HG03066 (cell line): ENCODE data around the gene LEP.

Experiments used
- ATAC-seq: cut with Tn5 transposase; IDR thresholded peaks from one replicate; pipeline ENCODE4 v1.9.1; 2021; ENCODE audit warnings: low read depth; ENCODE audit not compliant: unreplicated experiment

Gene LEP

GRCh38 chr7:128243273-128243672 lies 2.2 kb downstream of the LEP start:
- no peak for ATAC-seq

GRCh38 chr7:128244861-128245260 lies 3.8 kb downstream of the LEP start:
- ATAC-seq = no peak

GRCh38 chr7:128247108-128247507 lies 6.0 kb downstream of the LEP start:
- no peak for ATAC-seq

GRCh38 chr7:128247640-128248194 lies 6.6 kb downstream of the LEP start:
- no peak for ATAC-seq

- no peak for ATAC-seq
Measured at GRCh38 chr7:128251337-128251736, 10.3 kb downstream of the LEP start.

- no peak for ATAC-seq
Measured at GRCh38 chr7:128253701-128254100, 12.6 kb downstream of the LEP start.

GRCh38 chr7:128254470-128254869 lies 13.4 kb downstream of the LEP start:
- ATAC-seq = no peak

- no peak for ATAC-seq
Measured at GRCh38 chr7:128255271-128255670, 14.2 kb downstream of the LEP start.

- ATAC-seq = no peak
Measured at GRCh38 chr7:128257458-128257857, 16.4 kb downstream of the LEP start.

GRCh38 chr7:128259131-128260061 lies 18.3 kb downstream of the LEP start:
- ATAC-seq = no peak

GRCh38 chr7:128260069-128260795 lies 19.2 kb downstream of the LEP start:
- ATAC-seq = no peak

GRCh38 chr7:128262273-128263028 lies 21.4 kb downstream of the LEP start:
- ATAC-seq = no peak

GRCh38 chr7:128263420-128263819 lies 22.3 kb downstream of the LEP start:
- ATAC-seq = no peak

GRCh38 chr7:128264477-128264876 lies 23.4 kb downstream of the LEP start:
- ATAC-seq = no peak

GRCh38 chr7:128265156-128265905 lies 24.3 kb downstream of the LEP start:
- no peak for ATAC-seq

- ATAC-seq = no peak
Measured at GRCh38 chr7:128265906-128266300, 24.8 kb downstream of the LEP start.

GRCh38 chr7:128266529-128266882 lies 25.4 kb downstream of the LEP start:
- no peak for ATAC-seq

- ATAC-seq = no peak
Measured at GRCh38 chr7:128266883-128267594, 26.0 kb downstream of the LEP start.

- ATAC-seq = no peak
Measured at GRCh38 chr7:128267595-128267924, 26.5 kb downstream of the LEP start.

- ATAC-seq = no peak
Measured at GRCh38 chr7:128268233-128268632, 27.2 kb downstream of the LEP start.
